Measurements from ENCODE around the gene TMEM131L.

TMEM131L gene

DNA sequence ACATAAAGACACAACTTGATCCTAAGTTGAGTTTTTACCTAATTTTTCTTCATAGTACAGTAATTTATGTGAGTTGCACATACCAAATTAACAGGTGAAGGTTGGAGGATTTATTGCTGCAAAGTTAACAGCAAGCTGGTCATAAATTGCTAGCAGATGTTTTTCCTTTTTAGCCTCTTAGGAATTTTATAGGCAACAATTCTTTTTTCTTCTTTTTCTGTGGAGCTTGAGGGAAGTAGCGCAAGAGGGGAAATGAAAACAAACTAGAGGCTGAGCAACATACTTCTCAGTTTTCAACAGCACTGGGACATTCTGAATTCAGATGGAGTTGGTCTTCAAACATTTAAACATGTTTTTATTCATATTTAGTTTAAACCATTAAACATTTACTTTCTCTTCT is 154.2 kb downstream of the TMEM131L start:
- H3K27ac ChIP-seq = no peak overlapping the region
- POLR2A ChIA-PET (ENCODE audit: low non-redundant PET) = no interaction called here
- TF ChIP-seq, protein P1, sequence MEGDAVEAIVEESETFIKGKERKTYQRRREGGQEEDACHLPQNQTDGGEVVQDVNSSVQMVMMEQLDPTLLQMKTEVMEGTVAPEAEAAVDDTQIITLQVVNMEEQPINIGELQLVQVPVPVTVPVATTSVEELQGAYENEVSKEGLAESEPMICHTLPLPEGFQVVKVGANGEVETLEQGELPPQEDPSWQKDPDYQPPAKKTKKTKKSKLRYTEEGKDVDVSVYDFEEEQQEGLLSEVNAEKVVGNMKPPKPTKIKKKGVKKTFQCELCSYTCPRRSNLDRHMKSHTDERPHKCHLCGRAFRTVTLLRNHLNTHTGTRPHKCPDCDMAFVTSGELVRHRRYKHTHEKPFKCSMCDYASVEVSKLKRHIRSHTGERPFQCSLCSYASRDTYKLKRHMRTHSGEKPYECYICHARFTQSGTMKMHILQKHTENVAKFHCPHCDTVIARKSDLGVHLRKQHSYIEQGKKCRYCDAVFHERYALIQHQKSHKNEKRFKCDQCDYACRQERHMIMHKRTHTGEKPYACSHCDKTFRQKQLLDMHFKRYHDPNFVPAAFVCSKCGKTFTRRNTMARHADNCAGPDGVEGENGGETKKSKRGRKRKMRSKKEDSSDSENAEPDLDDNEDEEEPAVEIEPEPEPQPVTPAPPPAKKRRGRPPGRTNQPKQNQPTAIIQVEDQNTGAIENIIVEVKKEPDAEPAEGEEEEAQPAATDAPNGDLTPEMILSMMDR (conservative IDR thresholded peaks at IDR 0.05; ENCODE audit: low read depth) = no peak
- CTCF ChIA-PET = no interaction called here
- DNase-seq (ENCODE audit: low spot score) = no peak

DNA sequence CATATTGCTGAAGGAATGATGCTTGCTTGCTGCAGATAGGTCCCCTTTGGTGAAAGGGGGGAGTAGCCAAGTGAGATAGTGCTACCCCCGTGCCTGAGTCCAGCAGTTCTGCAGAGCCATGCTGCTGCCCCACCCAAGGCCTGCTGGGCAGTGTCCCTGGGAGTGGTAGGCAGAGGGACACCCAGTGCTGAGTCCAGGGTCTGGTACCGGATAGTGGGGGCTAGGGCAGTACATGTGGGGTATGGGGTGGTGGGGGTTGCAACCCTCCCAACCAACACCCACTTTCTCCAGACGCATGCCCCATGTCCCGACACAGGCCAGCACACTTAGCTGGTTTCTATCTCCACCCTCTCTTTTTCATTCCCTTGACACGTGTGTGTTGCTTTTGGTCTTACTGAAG is 155.9 kb downstream of the TMEM131L start:
- POLR2A ChIA-PET (ENCODE audit: low non-redundant PET) = no interaction called here
- CTCF ChIA-PET = no interaction called here
- no peak for DNase-seq (ENCODE audit: low spot score)

DNA sequence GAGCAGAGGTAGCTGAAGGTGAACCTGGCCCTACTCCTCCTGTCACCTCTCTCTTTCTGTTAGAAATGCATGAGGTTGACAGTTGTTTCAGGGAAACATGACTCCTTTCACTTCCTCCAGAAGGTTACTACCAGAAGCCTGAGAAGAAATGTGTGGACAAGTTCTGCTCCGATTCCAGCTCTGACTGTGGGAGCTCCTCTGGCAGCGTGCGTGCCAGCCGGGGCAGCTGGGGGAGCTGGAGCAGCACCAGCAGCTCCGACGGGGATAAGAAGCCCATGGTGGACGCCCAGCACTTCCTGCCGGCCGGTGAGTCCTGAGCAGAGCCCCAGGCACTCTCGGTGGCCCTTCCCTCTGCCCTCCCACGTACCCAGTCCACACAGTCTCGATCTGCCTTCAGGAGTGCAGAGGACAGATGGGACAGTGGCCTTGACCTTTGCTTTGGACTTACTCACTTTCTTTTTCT is 156.6 kb downstream of the TMEM131L start:
- CTCF ChIA-PET = interaction anchor here (1.4 kb wide), 1 partner anchor 13 kb away, joined by 3 read pairs; no protein-coding TSS in a partner anchor
- H3K27ac ChIP-seq = no peak overlapping the region
- POLR2A ChIA-PET (ENCODE audit: low non-redundant PET) = no interaction called here

More for the DNA sequence above, 155.9 kb downstream of the TMEM131L start:
- TF ChIP-seq, protein P1 (conservative IDR thresholded peaks at IDR 0.05; ENCODE audit: low read depth) = no peak
- H3K27ac ChIP-seq = no peak overlapping the region

DNA sequence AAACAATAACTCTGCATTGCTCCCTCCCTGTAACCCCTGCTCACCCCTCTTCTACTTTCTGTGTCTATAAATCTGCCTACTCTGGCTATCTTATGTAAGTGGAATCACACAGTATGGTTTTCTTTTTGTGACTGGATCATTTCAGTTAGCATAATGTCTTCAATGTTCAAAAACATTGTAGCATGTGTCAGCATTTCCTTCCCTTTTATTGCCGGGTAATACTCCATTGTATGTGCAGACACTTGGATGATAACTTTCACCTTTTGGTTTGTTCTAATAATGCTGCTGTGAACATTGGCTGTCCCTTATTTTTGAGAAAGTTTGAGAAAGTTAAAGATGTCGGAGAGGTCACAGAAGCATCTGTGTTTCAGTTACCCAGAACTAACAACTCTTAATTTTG is 157.3 kb downstream of the TMEM131L start:
- ChIA-PET POLR2A (ENCODE audit: low non-redundant PET) (no interaction called here), CTCF (interaction anchor here (1.4 kb wide), 1 partner anchor 12 kb away, joined by 3 read pairs; no protein-coding TSS in a partner anchor)
- H3K27ac ChIP-seq = no peak overlapping the region
- TF ChIP-seq, protein P1 (conservative IDR thresholded peaks at IDR 0.05; ENCODE audit: low read depth) = no peak
- DNase-seq (ENCODE audit: low spot score) = no peak

More for the DNA sequence above, 156.6 kb downstream of the TMEM131L start:
- no peak for DNase-seq (ENCODE audit: low spot score)
- TF ChIP-seq, protein P1 (conservative IDR thresholded peaks at IDR 0.05; ENCODE audit: low read depth) = no peak

DNA sequence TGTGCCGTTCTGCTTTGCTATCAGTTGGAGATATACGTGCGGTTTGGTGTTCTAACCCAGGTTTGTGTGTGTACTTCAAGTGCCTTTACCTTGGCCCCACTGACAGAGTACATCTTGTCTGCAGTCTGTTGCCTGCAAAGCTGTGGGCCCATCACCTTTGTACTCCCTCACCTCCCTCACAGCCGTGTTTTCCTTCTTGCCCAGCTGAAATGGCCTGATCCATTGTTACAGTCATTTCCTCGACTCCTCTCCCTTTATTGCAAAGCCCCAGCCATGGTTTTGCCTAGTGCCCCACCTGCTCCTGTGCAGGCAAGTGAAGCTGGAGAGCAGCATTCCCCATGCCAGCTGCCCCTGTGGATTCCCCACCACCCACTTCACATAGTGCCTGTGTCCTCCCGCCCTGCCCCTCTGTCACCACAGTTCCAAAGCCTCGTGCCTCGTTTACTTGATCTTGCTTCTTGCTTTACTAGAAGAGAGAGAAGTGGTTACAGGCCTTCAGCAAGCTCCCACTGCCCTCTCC is 162.7 kb downstream of the TMEM131L start:
- POLR2A ChIA-PET (ENCODE audit: low non-redundant PET) = no interaction called here
- DNase-seq (ENCODE audit: low spot score) = no peak
- no peak overlapping the region for H3K27ac ChIP-seq
- CTCF ChIA-PET = no interaction called here
- TF ChIP-seq, protein P1 (conservative IDR thresholded peaks at IDR 0.05; ENCODE audit: low read depth) = no peak

DNA sequence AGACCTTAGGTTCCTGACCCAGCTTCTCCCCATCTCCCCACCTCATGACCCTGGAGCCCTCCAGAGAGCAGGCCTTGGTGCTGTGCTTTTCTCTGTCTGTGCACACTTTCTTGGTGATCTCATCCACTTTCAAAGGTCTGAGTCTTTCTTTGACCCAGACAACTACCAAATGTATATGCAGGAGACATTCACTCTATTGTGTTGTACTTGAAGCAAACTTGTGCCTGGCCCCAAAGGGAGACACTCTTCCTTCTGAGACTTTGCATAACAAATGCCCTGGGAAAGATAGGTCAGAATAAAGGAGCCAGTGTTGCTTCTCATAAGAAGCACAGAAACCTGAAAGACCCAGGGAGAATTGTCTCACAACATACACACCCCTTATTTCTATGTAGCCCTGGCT is 163.6 kb downstream of the TMEM131L start:
- TF ChIP-seq, protein P1 (conservative IDR thresholded peaks at IDR 0.05; ENCODE audit: low read depth) = no peak
- DNase-seq (ENCODE audit: low spot score) = no peak
- no peak overlapping the region for H3K27ac ChIP-seq
- POLR2A ChIA-PET (ENCODE audit: low non-redundant PET) = no interaction called here
- CTCF ChIA-PET = no interaction called here

Data from RWPE1 (cell line).